ENCODE measurements around the gene TAX1BP1.

Gene TAX1BP1

GRCh38 chr7:27860800-27861199, 120.8 kb downstream of the TAX1BP1 start:
- no peak for TF ChIP-seq CTCF (IDR thresholded peaks at IDR 0.05; ENCODE audit: poor library complexity, severe bottlenecking)
- DNase-seq (ENCODE audit: low spot score), result no peak
- Histone ChIP-seq H3K4me3 (ENCODE audit: severe bottlenecking) (no peak overlapping the region), H3K4me1 (ENCODE audit: insufficient read depth, poor library complexity, severe bottlenecking) (no peaks in the 10 kb centered on the region), H3K36me3 (ENCODE audit: low read depth) (no peaks in the 10 kb centered on the region), H3K9me3 (ENCODE audit: severe bottlenecking) (no peaks in the 10 kb centered on the region), H3K27me3 (ENCODE audit: insufficient read depth, poor library complexity, severe bottlenecking) (no peaks in the 10 kb centered on the region), H3K27ac (ENCODE audit: poor library complexity, severe bottlenecking) (no peak overlapping the region)
- no peak for ATAC-seq (ENCODE audit: low read depth)

GRCh38 chr7:27861747-27862146, 121.8 kb downstream of the TAX1BP1 start:
- DNase-seq (ENCODE audit: low spot score) (no peak), ATAC-seq (ENCODE audit: low read depth) (no peak)
- Histone ChIP-seq H3K4me3 (ENCODE audit: severe bottlenecking) (no peak overlapping the region), H3K9me3 (ENCODE audit: severe bottlenecking) (no peaks in the 10 kb centered on the region), H3K36me3 (ENCODE audit: low read depth) (no peaks in the 10 kb centered on the region), H3K27ac (ENCODE audit: poor library complexity, severe bottlenecking) (no peak overlapping the region), H3K4me1 (ENCODE audit: insufficient read depth, poor library complexity, severe bottlenecking) (no peaks in the 10 kb centered on the region), H3K27me3 (ENCODE audit: insufficient read depth, poor library complexity, severe bottlenecking) (no peaks in the 10 kb centered on the region)
- TF ChIP-seq CTCF (IDR thresholded peaks at IDR 0.05; ENCODE audit: poor library complexity, severe bottlenecking), result no peak

- no peak for ATAC-seq (ENCODE audit: low read depth)
- DNase-seq (ENCODE audit: low spot score), result no peak
- TF ChIP-seq CTCF (IDR thresholded peaks at IDR 0.05; ENCODE audit: poor library complexity, severe bottlenecking), result no peak
- Histone ChIP-seq H3K36me3 (ENCODE audit: low read depth) (no peaks in the 10 kb centered on the region), H3K4me1 (ENCODE audit: insufficient read depth, poor library complexity, severe bottlenecking) (no peaks in the 10 kb centered on the region), H3K27me3 (ENCODE audit: insufficient read depth, poor library complexity, severe bottlenecking) (no peaks in the 10 kb centered on the region), H3K27ac (ENCODE audit: poor library complexity, severe bottlenecking) (no peak overlapping the region), H3K9me3 (ENCODE audit: severe bottlenecking) (no peaks in the 10 kb centered on the region), H3K4me3 (ENCODE audit: severe bottlenecking) (no peak overlapping the region)
Observed at GRCh38 chr7:27863880-27864279, 123.9 kb downstream of the TAX1BP1 start.

- ATAC-seq (ENCODE audit: low read depth) (no peak), DNase-seq (ENCODE audit: low spot score) (no peak)
- TF ChIP-seq CTCF (IDR thresholded peaks at IDR 0.05; ENCODE audit: poor library complexity, severe bottlenecking), result no peak
- no peaks in the 10 kb centered on the region for H3K4me1 ChIP-seq (ENCODE audit: insufficient read depth, poor library complexity, severe bottlenecking)
- H3K4me3 ChIP-seq (ENCODE audit: severe bottlenecking), result no peak overlapping the region
- H3K27me3 ChIP-seq (ENCODE audit: insufficient read depth, poor library complexity, severe bottlenecking), result no peaks in the 10 kb centered on the region
- H3K27ac ChIP-seq (ENCODE audit: poor library complexity, severe bottlenecking), result no peak overlapping the region
- H3K9me3 ChIP-seq (ENCODE audit: severe bottlenecking), result no peaks in the 10 kb centered on the region
- H3K36me3 ChIP-seq (ENCODE audit: low read depth), result no peaks in the 10 kb centered on the region
Observed at GRCh38 chr7:27866256-27866655, 126.3 kb downstream of the TAX1BP1 start.

GRCh38 chr7:27866828-27867672, 127.1 kb downstream of the TAX1BP1 start:
- H3K9me3 ChIP-seq (ENCODE audit: severe bottlenecking), result no peaks in the 10 kb centered on the region
- DNase-seq (ENCODE audit: low spot score) (no peak), ATAC-seq (ENCODE audit: low read depth) (no peak)
- H3K36me3 ChIP-seq (ENCODE audit: low read depth), result no peaks in the 10 kb centered on the region
- no peak overlapping the region for H3K27ac ChIP-seq (ENCODE audit: poor library complexity, severe bottlenecking)
- no peaks in the 10 kb centered on the region for H3K4me1 ChIP-seq (ENCODE audit: insufficient read depth, poor library complexity, severe bottlenecking)
- H3K27me3 ChIP-seq (ENCODE audit: insufficient read depth, poor library complexity, severe bottlenecking), result no peaks in the 10 kb centered on the region
- TF ChIP-seq CTCF (IDR thresholded peaks at IDR 0.05; ENCODE audit: poor library complexity, severe bottlenecking), result no peak
- H3K4me3 ChIP-seq (ENCODE audit: severe bottlenecking), result no peak overlapping the region

All from RWPE2 (cell line).